Measurements from ENCODE around the gene TP53I11. TPM values are rescaled to one million over a fixed set of nuclear protein-coding genes. Genes with fewer than 3 reads are reported as not detected.

TP53I11 gene
- total RNA-seq, 1 experiment from 2014 or later: 7.7 TPM

DNA sequence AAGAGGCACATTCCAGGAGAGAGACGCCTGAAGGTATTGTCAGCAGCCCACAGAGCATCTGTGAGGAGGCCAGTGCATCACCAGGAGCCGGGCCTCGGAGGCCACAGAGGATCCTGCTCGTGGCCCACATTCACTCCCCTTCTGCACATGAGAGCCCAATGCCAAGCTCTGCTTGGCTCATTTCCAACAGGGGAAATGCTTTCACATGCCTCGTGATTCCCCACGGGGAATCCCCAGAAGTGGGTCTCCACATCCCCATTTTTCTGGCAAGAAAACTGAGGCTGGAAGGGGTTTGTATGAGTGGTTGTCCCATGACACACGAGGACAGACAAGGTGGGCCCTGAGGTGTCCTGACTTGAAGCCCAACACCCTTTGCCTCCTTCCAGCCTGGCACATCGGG, 34.4 kb downstream of the TP53I11 start:
- DNase-seq: no peak
- H3K36me3 ChIP-seq (ENCODE audit: control insufficient read depth, insufficient read depth, low read length): no peaks in the 10 kb centered on the region
- ChIA-PET POLR2A (no interaction called here), CTCF (no interaction called here)
- H3K36me3 Mint-ChIP-seq (ENCODE audit: insufficient read depth, unreplicated experiment): no peaks in the 10 kb centered on the region
- H3K4me1 Mint-ChIP-seq (ENCODE audit: low read depth, unreplicated experiment): peaks cover 7% of the 10 kb centered on the region
- H3K4me3 ChIP-seq (ENCODE audit: low read depth, low read length): no peak overlapping the region
- H3K4me1 ChIP-seq: no peaks in the 10 kb centered on the region
- TF ChIP-seq, protein P1, sequence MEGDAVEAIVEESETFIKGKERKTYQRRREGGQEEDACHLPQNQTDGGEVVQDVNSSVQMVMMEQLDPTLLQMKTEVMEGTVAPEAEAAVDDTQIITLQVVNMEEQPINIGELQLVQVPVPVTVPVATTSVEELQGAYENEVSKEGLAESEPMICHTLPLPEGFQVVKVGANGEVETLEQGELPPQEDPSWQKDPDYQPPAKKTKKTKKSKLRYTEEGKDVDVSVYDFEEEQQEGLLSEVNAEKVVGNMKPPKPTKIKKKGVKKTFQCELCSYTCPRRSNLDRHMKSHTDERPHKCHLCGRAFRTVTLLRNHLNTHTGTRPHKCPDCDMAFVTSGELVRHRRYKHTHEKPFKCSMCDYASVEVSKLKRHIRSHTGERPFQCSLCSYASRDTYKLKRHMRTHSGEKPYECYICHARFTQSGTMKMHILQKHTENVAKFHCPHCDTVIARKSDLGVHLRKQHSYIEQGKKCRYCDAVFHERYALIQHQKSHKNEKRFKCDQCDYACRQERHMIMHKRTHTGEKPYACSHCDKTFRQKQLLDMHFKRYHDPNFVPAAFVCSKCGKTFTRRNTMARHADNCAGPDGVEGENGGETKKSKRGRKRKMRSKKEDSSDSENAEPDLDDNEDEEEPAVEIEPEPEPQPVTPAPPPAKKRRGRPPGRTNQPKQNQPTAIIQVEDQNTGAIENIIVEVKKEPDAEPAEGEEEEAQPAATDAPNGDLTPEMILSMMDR (IDR thresholded peaks at IDR 0.05; ENCODE audit: insufficient read depth in 1 of 2, low read depth in 1 of 2, low read length in 1 of 2, severe bottlenecking in 1 of 2, unreplicated experiment in 1 of 2): no peak
- no peaks in the 10 kb centered on the region for H3K9me3 ChIP-seq
- H3K27ac Mint-ChIP-seq (ENCODE audit: unreplicated experiment): no peak overlapping the region
- BruUV-seq (replicated peaks): no TSS peak
- intact Hi-C loops (cut with micrococcal nuclease; ENCODE audit: unreplicated experiment): no loop called here
- H3K4me3 Mint-ChIP-seq (ENCODE audit: unreplicated experiment): no peak overlapping the region
- H3K27me3 ChIP-seq (replicated peaks; ENCODE audit: control insufficient read depth, insufficient read depth, low read length): no peaks in the 10 kb centered on the region
- no peaks in the 10 kb centered on the region for H3K27me3 Mint-ChIP-seq (ENCODE audit: insufficient read depth, unreplicated experiment)
- H3K9me3 Mint-ChIP-seq (ENCODE audit: unreplicated experiment): no peaks in the 10 kb centered on the region

GRCh38 chr11:44915621-44916020, 35.1 kb downstream of the TP53I11 start:
- TF ChIP-seq, protein P1 (IDR thresholded peaks at IDR 0.05; ENCODE audit: insufficient read depth in 1 of 2, low read depth in 1 of 2, low read length in 1 of 2, severe bottlenecking in 1 of 2, unreplicated experiment in 1 of 2): no peak

DNA sequence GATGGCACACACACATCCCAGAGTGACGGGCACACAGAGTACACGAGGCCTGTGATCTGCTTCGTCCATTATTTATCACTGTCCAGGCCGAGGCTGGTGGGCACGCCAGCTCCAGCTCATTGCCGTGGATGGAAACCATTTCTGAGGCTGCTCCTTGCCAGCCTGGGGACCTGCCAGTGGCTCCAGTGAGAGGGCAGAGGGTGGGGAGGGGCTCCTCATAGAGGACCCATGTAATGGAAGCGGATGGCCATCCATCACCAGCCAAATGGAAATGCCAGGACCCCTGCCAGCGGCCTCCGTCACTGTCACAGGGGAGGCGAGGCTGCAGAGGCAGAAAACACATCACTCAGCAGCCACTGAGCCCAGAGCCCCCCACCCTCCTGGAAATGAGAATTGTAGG, 35.7 kb downstream of the TP53I11 start:
- Histone ChIP-seq H3K4me3 (ENCODE audit: low read depth, low read length) (no peak overlapping the region), H3K27me3 (replicated peaks; ENCODE audit: control insufficient read depth, insufficient read depth, low read length) (no peaks in the 10 kb centered on the region)

More at GRCh38 chr11:44915621-44916020, 35.1 kb downstream of the TP53I11 start:
- Histone ChIP-seq H3K9me3 (no peaks in the 10 kb centered on the region), H3K27me3 (replicated peaks; ENCODE audit: control insufficient read depth, insufficient read depth, low read length) (no peaks in the 10 kb centered on the region), H3K36me3 (ENCODE audit: control insufficient read depth, insufficient read depth, low read length) (no peaks in the 10 kb centered on the region), H3K4me3 (ENCODE audit: low read depth, low read length) (no peak overlapping the region), H3K4me1 (no peaks in the 10 kb centered on the region)
- BruUV-seq (replicated peaks): no TSS peak
- CTCF ChIA-PET: no interaction called here
- Mint-ChIP-seq H3K4me1 (ENCODE audit: low read depth, unreplicated experiment) (peaks cover 7% of the 10 kb centered on the region), H3K27me3 (ENCODE audit: insufficient read depth, unreplicated experiment) (no peaks in the 10 kb centered on the region), H3K27ac (ENCODE audit: unreplicated experiment) (no peak overlapping the region), H3K4me3 (ENCODE audit: unreplicated experiment) (no peak overlapping the region), H3K36me3 (ENCODE audit: insufficient read depth, unreplicated experiment) (no peaks in the 10 kb centered on the region), H3K9me3 (ENCODE audit: unreplicated experiment) (no peaks in the 10 kb centered on the region)
- DNase-seq: no peak
- POLR2A ChIA-PET: no interaction called here
- intact Hi-C loops (cut with micrococcal nuclease; ENCODE audit: unreplicated experiment): no loop called here

More for the DNA sequence above, 35.7 kb downstream of the TP53I11 start:
- Histone ChIP-seq H3K9me3 (no peaks in the 10 kb centered on the region), H3K4me1 (no peaks in the 10 kb centered on the region), H3K36me3 (ENCODE audit: control insufficient read depth, insufficient read depth, low read length) (no peaks in the 10 kb centered on the region)
- intact Hi-C loops (cut with micrococcal nuclease; ENCODE audit: unreplicated experiment): no loop called here
- DNase-seq: no peak
- H3K9me3 Mint-ChIP-seq (ENCODE audit: unreplicated experiment): no peaks in the 10 kb centered on the region
- POLR2A ChIA-PET: no interaction called here
- H3K36me3 Mint-ChIP-seq (ENCODE audit: insufficient read depth, unreplicated experiment): no peaks in the 10 kb centered on the region
- peaks cover 7% of the 10 kb centered on the region for H3K4me1 Mint-ChIP-seq (ENCODE audit: low read depth, unreplicated experiment)
- H3K4me3 Mint-ChIP-seq (ENCODE audit: unreplicated experiment): no peak overlapping the region
- no peaks in the 10 kb centered on the region for H3K27me3 Mint-ChIP-seq (ENCODE audit: insufficient read depth, unreplicated experiment)
- TF ChIP-seq, protein P1 (IDR thresholded peaks at IDR 0.05; ENCODE audit: insufficient read depth in 1 of 2, low read depth in 1 of 2, low read length in 1 of 2, severe bottlenecking in 1 of 2, unreplicated experiment in 1 of 2): no peak
- CTCF ChIA-PET: no interaction called here
- no TSS peak for BruUV-seq (replicated peaks)
- no peak overlapping the region for H3K27ac Mint-ChIP-seq (ENCODE audit: unreplicated experiment)
